HepG2 (cell line): ENCODE results near the gene IGFBP7. TPM values are rescaled to one million over a fixed set of nuclear protein-coding genes. Genes with fewer than 3 reads are reported as not detected.

Experiments
- ATAC-seq: fragments of 200-7000 bp; cut with Tn5 transposase; 3 replicates; pipeline ENCODE4 v1.9.1; 2020; ENCODE audit warnings: mild to moderate bottlenecking, moderate library complexity
- BruUV-seq: library from RNA; stranded (reverse); fragments of 400-500 nt; replicated peaks from 2 replicates; lab custom pipeline; 2021; lab: Mats Ljungman, UMichigan
- CTCF ChIA-PET: fragments of 300-600 bp; formaldehyde crosslinking; extraction: SDS; loops from one replicate; lab custom pipeline; 2021; ENCODE audit warnings: low total read pairs, inconsistent platforms, low intra/inter-chr PET ratio; lab: Yijun Ruan, JAX
- POLR2A ChIA-PET: fragments of 350-600 bp; sonication (Branson Sonifier 250); formaldehyde crosslinking; loops from one replicate; lab custom pipeline; 2020; ENCODE audit warnings: antibody characterized with exemption, inconsistent platforms; lab: Yijun Ruan, JAX
- DNase-seq: peaks from one replicate; pipeline ENCODE4 v3.0.0-alpha.2; 2015; ENCODE audit warnings: low spot score
- FAIRE-seq: peaks from 3 replicates; lab custom pipeline; 2011; peaks lifted over from hg19 to GRCh38; lab: Jason Lieb, UNC
- H2AFZ ChIP-seq: one replicate; pipeline ENCODE4 v1.6.1; 2011; ENCODE audit warnings: low read length, inconsistent platforms
- H3K27ac ChIP-seq: fragments of 300-600 bp; 3 replicates; pipeline ENCODE4 v1.8.0; 2011; ENCODE audit warnings: mixed run types, mild to moderate bottlenecking, mixed read lengths, low read length, inconsistent platforms; ENCODE audit not compliant: insufficient read depth; ENCODE audit errors: extremely low read length
- H3K27me3 ChIP-seq, 2 experiments: fragments of 200-600 bp in 1 of 2; 2 replicates in 1 of 2; 3 replicates in 1 of 2; pipeline versions ENCODE4 v1.6.0 to v1.8.0; 2011; ENCODE audit warnings: low read length in 2 of 2, mild to moderate bottlenecking in 2 of 2, moderate library complexity in 2 of 2, inconsistent platforms in 1 of 2; ENCODE audit not compliant: insufficient read depth in 2 of 2, control insufficient read depth in 1 of 2
- H3K36me3 ChIP-seq, 2 experiments: fragments of 200-600 bp in 1 of 2; replicated peaks in 1 of 2; 2 replicates in 1 of 2; 3 replicates in 1 of 2; pipeline versions ENCODE4 v1.5.1 to v1.8.0; 2011; ENCODE audit warnings: low read length in 2 of 2, inconsistent platforms in 1 of 2; ENCODE audit not compliant: insufficient read depth in 2 of 2, control insufficient read depth in 1 of 2
- H3K4me1 ChIP-seq: 2 replicates; pipeline ENCODE4 v1.5.1; 2012; ENCODE audit warnings: low read length, inconsistent platforms; ENCODE audit not compliant: insufficient read depth
- H3K4me2 ChIP-seq: 2 replicates; pipeline ENCODE4 v1.6.0; 2011; ENCODE audit warnings: low read depth, low read length, inconsistent platforms
- H3K4me3 ChIP-seq, 3 experiments: fragments of 200-600 bp in 1 of 3; sonication (generic), shearing (Covaris generic) in 1 of 3; replicated peaks in 1 of 3; 2 replicates each; pipeline ENCODE4 v1.5.1; 2011 to 2016; ENCODE audit warnings: low read length in 3 of 3, inconsistent platforms in 2 of 3, low read depth in 2 of 3, mild to moderate bottlenecking in 2 of 3, control low read depth in 1 of 3, mixed read lengths in 1 of 3; ENCODE audit not compliant: insufficient read depth in 1 of 3
- H3K79me2 ChIP-seq: one replicate; pipeline ENCODE4 v1.6.1; 2011; ENCODE audit warnings: low read length, inconsistent platforms; ENCODE audit not compliant: insufficient read depth
- H3K9ac ChIP-seq: 2 replicates; pipeline ENCODE4 v1.6.0; 2011; ENCODE audit warnings: mild to moderate bottlenecking, low read depth, low read length, inconsistent platforms; ENCODE audit not compliant: insufficient read depth
- H3K9me3 ChIP-seq: 2 replicates; pipeline ENCODE4 v1.5.1; 2012; ENCODE audit warnings: mild to moderate bottlenecking, low read length
- H4K20me1 ChIP-seq: 2 replicates; pipeline ENCODE4 v1.6.0; 2011; ENCODE audit warnings: inconsistent platforms, mild to moderate bottlenecking, low read length, moderate library complexity; ENCODE audit not compliant: insufficient read depth
- HNF1A ChIP-seq, 2 experiments: sonication (generic) in 1 of 2; formaldehyde crosslinking in 1 of 2; IDR thresholded peaks; 2 replicates each; pipeline versions ENCODE4 v1.4.0 to v1.6.1; 2016 to 2020; ENCODE audit warnings: borderline replicate concordance in 1 of 2, low read depth in 1 of 2, mild to moderate bottlenecking in 1 of 2, missing genetic modification reagents in 1 of 2
- PHF8 ChIP-seq: sonication (generic); formaldehyde crosslinking; IDR thresholded peaks from 2 replicates; pipeline ENCODE4 v1.5.0; 2020; ENCODE audit warnings: missing genetic modification reagents
- RARA ChIP-seq: IDR thresholded peaks from 2 replicates; pipeline ENCODE4 v1.6.1; 2016; ENCODE audit warnings: missing genetic modification reagents, missing compliant biosample characterization
- ZNF558 ChIP-seq: sonication (generic); formaldehyde crosslinking; IDR thresholded peaks from 2 replicates; pipeline ENCODE4 v1.9.0; 2022; ENCODE audit warnings: mild to moderate bottlenecking, missing genetic modification reagents, borderline replicate concordance
- ZNF644 ChIP-seq: IDR thresholded peaks from 2 replicates; pipeline ENCODE4 v1.6.1; 2016; ENCODE audit warnings: low read depth
- WGBS: methylation state at CpG from one replicate; pipeline ENCODE4 v1.1.6; 2017; ENCODE audit warnings: low lambda C conversion rate; 5-methylcytosine and 5-hydroxymethylcytosine counted together
- in situ Hi-C: cut with HindIII; loops from 2 replicates; pipeline ENCODE4 v1.10.0; 2017; ENCODE audit warnings: low pct_unique_long_range_greater_than_20kb; ENCODE audit not compliant: extremely low pct_ligation_motif_present
- intact Hi-C: fragments of 100-400 bp; cut with micrococcal nuclease; formaldehyde crosslinking; loops from one replicate; pipeline ENCODE4 v1.10.0; 2022; ENCODE audit not compliant: unreplicated experiment
- polyA plus RNA-seq, 8 experiments: library from polyadenylated mRNA; depleted of rRNA in 3 of 8; stranded (reverse) in 7 of 8; unstranded in 1 of 8; fragments of >200 nt; fragmentation: Illumina TruSeq in 4 of 8; extraction: Trizol in 4 of 8; gene quantifications; 2 replicates each; pipeline versions ENCODE4 v1.2.1 to v1.2.3, GENCODE V29; 2011 to 2016; ENCODE audit warnings: low read depth in 4 of 8, missing spikeins in 1 of 8, mixed read lengths in 1 of 8; ENCODE audit not compliant: insufficient read depth in 1 of 8
- total RNA-seq, 5 experiments: library from RNA; depleted of rRNA; stranded (reverse); fragments of >200 nt; fragmentation: Illumina TruSeq; extraction: Trizol; gene quantifications; 2 replicates each; pipeline ENCODE4 v1.2.3, GENCODE V29; 2016; ENCODE audit warnings: low read depth in 1 of 5
- TF ChIP-seq, protein P1 (sequence below): sonication (generic); formaldehyde crosslinking; IDR thresholded peaks from 2 replicates; pipeline ENCODE4 v1.9.0; 2022; ENCODE audit warnings: low read depth, missing genetic modification reagents

The IGFBP7 gene
- total and polyA plus RNA-seq, 2 of the 13 experiments (the other 11 are each of a cell fraction or from before 2014, with no cell fraction given): 1.1 to 1.3 TPM

DNA sequence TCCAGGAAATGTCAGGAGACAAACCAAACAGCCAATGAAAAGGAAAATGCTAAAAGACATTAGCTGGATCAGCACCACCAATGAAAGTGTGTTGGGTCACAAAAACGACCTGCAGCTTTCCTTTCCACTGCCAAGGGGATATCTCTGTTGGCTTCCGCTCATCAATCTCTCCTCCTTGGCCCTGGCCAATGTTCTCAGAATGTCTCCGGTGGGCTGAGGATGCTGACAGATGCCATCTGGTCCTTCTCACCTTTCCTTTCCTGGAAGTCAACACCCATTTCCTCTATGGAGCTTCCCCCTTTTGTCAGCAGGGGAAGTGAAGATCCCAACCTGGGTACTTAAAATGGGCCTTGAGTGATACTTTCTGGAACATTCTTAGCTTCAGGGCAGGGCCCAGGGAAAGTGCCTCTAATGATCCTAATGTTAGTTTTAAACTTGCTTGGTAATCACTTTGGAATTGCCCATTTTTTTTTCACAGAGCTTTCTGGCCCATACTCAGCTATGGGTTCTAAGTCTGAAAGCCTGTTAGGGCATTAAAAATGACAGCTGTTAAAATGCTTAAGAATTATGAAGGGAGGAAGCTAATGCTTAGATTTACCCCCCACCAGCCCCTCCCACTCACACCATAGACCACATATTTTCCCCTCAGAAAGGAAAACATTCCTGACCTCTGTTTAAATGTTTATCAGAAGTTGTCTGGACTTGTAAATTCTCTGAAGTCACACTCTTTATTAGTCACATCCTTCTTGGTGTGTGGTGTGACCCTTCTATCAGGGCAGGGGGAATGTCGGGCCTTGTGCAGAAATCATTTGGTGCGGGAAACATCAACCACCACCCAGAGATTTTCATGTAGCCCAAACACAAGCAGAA lies 29.2 kb downstream of the IGFBP7 start:
- Histone ChIP-seq H3K4me3 (no peak overlapping the region; a peak in 1 of 6 replicates), H4K20me1 (no peaks in the 10 kb centered on the region), H3K4me1 (peaks cover 40% of the 10 kb centered on the region), H3K27ac (no peak overlapping the region), H3K4me2 (peak overlapping the region; percentile 36), H2AFZ (no peak overlapping the region), H3K36me3 (no peaks in the 10 kb centered on the region), H3K9ac (no peak overlapping the region), H3K9me3 (no peaks in the 10 kb centered on the region), H3K79me2 (no peaks in the 10 kb centered on the region), H3K27me3 (no peaks in the 10 kb centered on the region)
- TF ChIP-seq ZNF558 (CRISPR knock-in tag) (no peak), RARA (CRISPR knock-in tag) (peak; percentile 41; the same call in 1 of the 2 replicates)
- intact Hi-C loops: no loop called here
- no TSS peak for BruUV-seq
- POLR2A ChIA-PET: interaction anchor here (1.0 to 1.6 kb wide), 3 partner anchors 18 to 29 kb away, joined by 4 to 7 read pairs (median 5); partner anchors contain the start of gene IGFBP7
- in situ Hi-C loops: no loop called here
- ATAC-seq (peak; percentile 61; the same call in 2 of the 3 replicates), FAIRE-seq (no peak), DNase-seq (peak; percentile 70)
- CTCF ChIA-PET: no interaction called here
- 40% methylated on average over 5 of the region's 5 CpGs for WGBS

GRCh38 chr4:57078685-57079521 lies 31.3 kb downstream of the IGFBP7 start:
- WGBS: 0% methylated on average over 10 of the region's 10 CpGs
- ChIA-PET POLR2A (interaction anchor here (1.0 to 1.1 kb wide), 2 partner anchors 21 to 32 kb away, joined by 3 to 4 read pairs; partner anchors contain the start of gene IGFBP7), CTCF (no interaction called here)
- peak; percentile 46 for DNase-seq
- no peaks in the 10 kb centered on the region for H3K36me3 ChIP-seq
- peak; percentile 72 for FAIRE-seq
- peak; percentile 71 for ATAC-seq
- BruUV-seq: no TSS peak
- no peak overlapping the region for H2AFZ ChIP-seq
- in situ Hi-C loops: no loop called here
- no peak overlapping the region for H3K27ac ChIP-seq
- H3K4me3 ChIP-seq: peak overlapping the region; percentile 23 to 39 (median 25); a peak in 4 of 6 replicates
- intact Hi-C loops: no loop called here
- H3K4me1 ChIP-seq: peaks cover 40% of the 10 kb centered on the region
- no peaks in the 10 kb centered on the region for H3K9me3 ChIP-seq
- no peaks in the 10 kb centered on the region for H4K20me1 ChIP-seq
- no peaks in the 10 kb centered on the region for H3K79me2 ChIP-seq
- H3K9ac ChIP-seq: no peak overlapping the region
- H3K4me2 ChIP-seq: peak overlapping the region; percentile 70
- no peaks in the 10 kb centered on the region for H3K27me3 ChIP-seq
- peak; percentile 71 for TF ChIP-seq HNF1A (IDR thresholded peaks at IDR 0.05; ENCODE audit: low read depth)
- peak; percentile 81; the same call in 1 of the 2 replicates for TF ChIP-seq HNF1A (CRISPR knock-in tag; IDR thresholded peaks at IDR 0.05; ENCODE audit: borderline replicate concordance)
- TF ChIP-seq PHF8 (CRISPR knock-in tag): no peak
- TF ChIP-seq, protein P1, sequence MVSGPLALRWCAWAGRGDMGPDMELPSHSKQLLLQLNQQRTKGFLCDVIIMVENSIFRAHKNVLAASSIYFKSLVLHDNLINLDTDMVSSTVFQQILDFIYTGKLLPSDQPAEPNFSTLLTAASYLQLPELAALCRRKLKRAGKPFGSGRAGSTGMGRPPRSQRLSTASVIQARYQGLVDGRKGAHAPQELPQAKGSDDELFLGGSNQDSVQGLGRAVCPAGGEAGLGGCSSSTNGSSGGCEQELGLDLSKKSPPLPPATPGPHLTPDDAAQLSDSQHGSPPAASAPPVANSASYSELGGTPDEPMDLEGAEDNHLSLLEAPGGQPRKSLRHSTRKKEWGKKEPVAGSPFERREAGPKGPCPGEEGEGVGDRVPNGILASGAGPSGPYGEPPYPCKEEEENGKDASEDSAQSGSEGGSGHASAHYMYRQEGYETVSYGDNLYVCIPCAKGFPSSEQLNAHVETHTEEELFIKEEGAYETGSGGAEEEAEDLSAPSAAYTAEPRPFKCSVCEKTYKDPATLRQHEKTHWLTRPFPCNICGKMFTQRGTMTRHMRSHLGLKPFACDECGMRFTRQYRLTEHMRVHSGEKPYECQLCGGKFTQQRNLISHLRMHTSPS (CRISPR knock-in tag): no peak
- 0 out of 2 replicates have a peak, but pooled peaks have one; percentile 9 for TF ChIP-seq ZNF644 (CRISPR knock-in tag)
